SIG-M5 treated with dmso at 0.1 percent for 504 hours (cell line): ENCODE results near the gene GPR42.
"Not testable (repeated sequence)": the region's sequence is repeated elsewhere in the genome, so short reads cannot be mapped to it uniquely, and the experiment has no call there.

Experiments
- DNase-seq: peaks from one replicate; lab custom pipeline; 2025; ENCODE audit not compliant: unreplicated experiment; lab: John Stamatoyannopoulos, UW

GPR42 gene

GRCh38 chr19:35362261-35363000 lies 8.4 kb upstream of the GPR42 start:
- no peak for DNase-seq

- DNase-seq, result no peak
These were observed 7.8 kb upstream of the GPR42 start for GRCh38 chr19:35363001-35363590.

GRCh38 chr19:35363711-35364425 lies 7.0 kb upstream of the GPR42 start:
- DNase-seq, result no peak

GRCh38 chr19:35365303-35365702 lies 5.6 kb upstream of the GPR42 start:
- DNase-seq, result no peak

- DNase-seq, result no peak
These were observed 2.5 kb upstream of the GPR42 start for GRCh38 chr19:35368378-35368777.

- DNase-seq, result no peak
These were observed 1.3 kb upstream of the GPR42 start for GRCh38 chr19:35369522-35369921.

- DNase-seq, result no peak
These were observed 2.6 kb downstream of the GPR42 start for GRCh38 chr19:35373492-35373891.

GRCh38 chr19:35374031-35374430 lies 3.2 kb downstream of the GPR42 start:
- DNase-seq, result not testable (repeated sequence)

GRCh38 chr19:35375505-35376307 lies 4.8 kb downstream of the GPR42 start:
- no peak for DNase-seq

GRCh38 chr19:35377656-35378055 lies 6.8 kb downstream of the GPR42 start:
- DNase-seq, result no peak

GRCh38 chr19:35378356-35378755 lies 7.5 kb downstream of the GPR42 start:
- no peak for DNase-seq

- not testable (repeated sequence) for DNase-seq
These were observed 8.7 kb downstream of the GPR42 start for GRCh38 chr19:35379545-35379944.

- no peak for DNase-seq
These were observed 9.1 kb downstream of the GPR42 start for GRCh38 chr19:35379992-35380391.

GRCh38 chr19:35380450-35381124 lies 9.7 kb downstream of the GPR42 start:
- no peak for DNase-seq

GRCh38 chr19:35381318-35381717 lies 10.4 kb downstream of the GPR42 start:
- no peak for DNase-seq

GRCh38 chr19:35381926-35382325 lies 11.1 kb downstream of the GPR42 start:
- DNase-seq, result no peak

GRCh38 chr19:35383536-35383935 lies 12.7 kb downstream of the GPR42 start:
- DNase-seq, result no peak

GRCh38 chr19:35388277-35389054 lies 17.6 kb downstream of the GPR42 start:
- no peak for DNase-seq

- no peak for DNase-seq
These were observed 18.5 kb downstream of the GPR42 start for GRCh38 chr19:35389192-35389861.
